GM21619 (cell line): ENCODE results near the gene CBX6.
"Not testable (repeated sequence)": the region's sequence is repeated elsewhere in the genome, so short reads cannot be mapped to it uniquely, and the experiment has no call there.

Source experiments
- ATAC-seq: cut with Tn5 transposase; IDR thresholded peaks from one replicate; pipeline ENCODE4 v1.9.1; 2021; ENCODE audit not compliant: unreplicated experiment

CBX6 gene

GRCh38 chr22:38872172-38872830, at the start of gene CBX6:
TSS of gene CBX6 (minus strand) at chr22:38872216. CDS start at chr22:38872190, 26 bp downstream.
- peak; percentile 52 for ATAC-seq

GRCh38 chr22:38921806-38922205, 49.8 kb upstream of the CBX6 start:
- no peak for ATAC-seq

GRCh38 chr22:38921120-38921519, 49.1 kb upstream of the CBX6 start:
- ATAC-seq = no peak

- no peak for ATAC-seq
Observed at GRCh38 chr22:38919631-38920190, 47.7 kb upstream of the CBX6 start.

- no peak for ATAC-seq
Observed at GRCh38 chr22:38911434-38911833, 39.4 kb upstream of the CBX6 start.

GRCh38 chr22:38907767-38908166, 35.8 kb upstream of the CBX6 start:
- ATAC-seq = no peak

- no peak for ATAC-seq
Observed at GRCh38 chr22:38906052-38906451, 34.0 kb upstream of the CBX6 start.

GRCh38 chr22:38904052-38904617, 32.1 kb upstream of the CBX6 start:
- not testable (repeated sequence) for ATAC-seq

- ATAC-seq = no peak
Observed at GRCh38 chr22:38901111-38901641, 29.2 kb upstream of the CBX6 start.

- ATAC-seq = no peak
Observed at GRCh38 chr22:38900677-38901076, 28.7 kb upstream of the CBX6 start.

- ATAC-seq = no peak
Observed at GRCh38 chr22:38891256-38891655, 19.2 kb upstream of the CBX6 start.

- no peak for ATAC-seq
Observed at GRCh38 chr22:38890377-38890776, 18.4 kb upstream of the CBX6 start.

GRCh38 chr22:38886333-38886732, 14.3 kb upstream of the CBX6 start:
- no peak for ATAC-seq

- no peak for ATAC-seq
Observed at GRCh38 chr22:38882972-38883622, 11.1 kb upstream of the CBX6 start.

- no peak for ATAC-seq
Observed at GRCh38 chr22:38881997-38882879, 10.2 kb upstream of the CBX6 start.

- no peak for ATAC-seq
Observed at GRCh38 chr22:38881464-38881871, 9.5 kb upstream of the CBX6 start.

GRCh38 chr22:38879961-38880360, 7.9 kb upstream of the CBX6 start:
- no peak for ATAC-seq

- no peak for ATAC-seq
Observed at GRCh38 chr22:38879108-38879729, 7.2 kb upstream of the CBX6 start.

GRCh38 chr22:38878001-38878400, 6.0 kb upstream of the CBX6 start:
- no peak for ATAC-seq

- ATAC-seq = no peak
Observed at GRCh38 chr22:38874529-38875222, 2.7 kb upstream of the CBX6 start.
